ENCODE data around the gene R3HCC1L.

The R3HCC1L gene

DNA sequence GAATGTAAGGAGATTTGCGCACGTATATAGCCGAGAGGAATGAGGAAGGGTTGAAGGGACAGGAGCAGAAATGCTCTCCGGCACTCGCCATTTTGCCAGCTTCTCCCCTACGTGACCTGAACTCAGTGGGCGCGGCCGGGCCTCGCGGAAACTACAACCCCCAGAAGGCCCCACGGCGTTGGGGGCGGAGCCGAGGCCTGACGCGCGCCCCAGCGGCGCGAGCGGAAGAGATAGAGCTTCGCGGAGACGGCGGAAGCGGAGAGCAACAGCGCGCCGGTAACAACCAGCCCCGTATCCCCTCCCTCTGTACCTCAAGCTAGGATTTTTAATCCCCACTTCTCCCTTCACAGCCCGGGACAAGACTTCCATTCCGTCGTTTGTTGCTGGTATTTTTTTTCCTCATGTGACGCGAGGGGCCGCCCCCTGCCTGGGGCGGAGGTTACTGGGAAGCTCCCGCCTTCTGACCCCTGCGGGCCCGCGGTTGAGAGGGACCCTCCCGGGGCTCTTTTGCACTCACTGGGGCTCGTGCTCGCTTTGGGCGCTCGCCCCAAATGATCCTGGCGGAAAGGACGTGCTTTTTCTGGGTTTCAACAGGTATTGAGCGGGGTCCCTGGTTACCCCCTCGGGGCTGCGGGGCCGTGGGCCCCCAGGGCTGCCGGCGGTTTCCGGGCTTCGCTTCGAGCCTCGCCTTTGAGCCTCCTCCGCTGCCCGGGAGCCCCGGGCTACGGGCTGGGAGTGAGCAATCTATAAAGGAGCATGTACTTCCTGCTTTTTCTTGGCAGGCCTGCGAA is at the start of gene R3HCC1L:
Gene R3HCC1L, plus strand, starts transcription at position 227 of the 791 bp plus-strand sequence. CDS start 73,458 bp downstream, outside the sequence.
- H3K36me3 ChIP-seq (ENCODE audit: control insufficient read depth, insufficient read depth, low read length): no peaks in the 10 kb centered on the region
- no peak for TF ChIP-seq CTCF (IDR thresholded peaks at IDR 0.05; ENCODE audit: insufficient read depth, low read length, poor library complexity, severe bottlenecking)
- H3K4me3 ChIP-seq (replicated peaks; ENCODE audit: low read depth, low read length): peak within 1 kb of the TSS; percentile 89
- H3K27me3 ChIP-seq (replicated peaks; ENCODE audit: control insufficient read depth, insufficient read depth, low read length): no peaks in the 10 kb centered on the region
- peak; percentile 96 for DNase-seq (ENCODE audit: extremely low read depth, insufficient read length)

- DNase-seq (ENCODE audit: extremely low read depth, insufficient read length): no peak
- Histone ChIP-seq H3K27me3 (replicated peaks; ENCODE audit: control insufficient read depth, insufficient read depth, low read length) (peaks cover 3% of the 10 kb centered on the region), H3K36me3 (ENCODE audit: control insufficient read depth, insufficient read depth, low read length) (no peaks in the 10 kb centered on the region), H3K4me3 (replicated peaks; ENCODE audit: low read depth, low read length) (no peak overlapping the region)
- no peak for TF ChIP-seq CTCF (IDR thresholded peaks at IDR 0.05; ENCODE audit: insufficient read depth, low read length, poor library complexity, severe bottlenecking)
Measured at GRCh38 chr10:98085238-98085637, 49.2 kb upstream of the R3HCC1L start.

GRCh38 chr10:98086837-98087708 is 47.4 kb upstream of the R3HCC1L start:
- no peak for TF ChIP-seq CTCF (IDR thresholded peaks at IDR 0.05; ENCODE audit: insufficient read depth, low read length, poor library complexity, severe bottlenecking)
- no peak for DNase-seq (ENCODE audit: extremely low read depth, insufficient read length)
- Histone ChIP-seq H3K36me3 (ENCODE audit: control insufficient read depth, insufficient read depth, low read length) (no peaks in the 10 kb centered on the region), H3K27me3 (replicated peaks; ENCODE audit: control insufficient read depth, insufficient read depth, low read length) (no peaks in the 10 kb centered on the region; the same call in 1 of the 2 replicates), H3K4me3 (replicated peaks; ENCODE audit: low read depth, low read length) (no peak overlapping the region)

DNA sequence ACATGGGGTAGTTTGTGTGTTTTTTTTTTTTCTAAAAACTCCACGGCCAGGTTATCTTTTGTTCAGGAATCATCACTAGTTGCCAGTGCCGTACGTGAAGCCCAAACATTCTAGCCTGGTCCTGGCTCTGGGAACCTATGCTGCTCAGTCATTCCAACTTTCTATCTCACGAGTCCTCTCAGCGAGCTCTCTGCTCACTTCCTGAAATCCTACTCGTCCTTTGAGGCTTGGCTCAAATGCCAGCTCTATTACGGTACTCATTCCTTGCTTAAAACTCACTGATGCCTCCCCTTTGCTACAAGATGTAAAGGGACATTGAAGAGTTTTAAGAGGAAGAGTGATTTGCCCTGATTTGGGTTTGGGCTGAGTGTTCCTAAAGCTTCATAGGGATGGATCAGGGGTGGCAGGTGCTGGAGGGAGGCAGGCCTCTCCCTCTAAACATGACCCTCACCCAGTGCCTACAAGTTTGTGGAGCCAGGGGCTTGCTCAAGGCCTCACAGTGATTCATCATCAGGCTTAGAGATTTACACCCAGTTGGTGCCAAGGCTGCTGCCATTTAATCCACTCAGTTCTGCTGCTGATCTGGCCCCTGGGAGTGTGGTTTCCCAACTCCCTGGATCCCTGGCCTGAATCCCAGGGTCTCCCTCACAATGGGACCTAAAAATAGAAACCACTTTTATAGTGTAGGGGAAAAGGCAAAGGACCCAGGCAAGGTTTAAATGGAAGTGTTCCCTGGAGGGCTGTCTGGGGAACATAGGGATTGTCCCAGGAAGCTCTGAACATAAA is 46.1 kb upstream of the R3HCC1L start:
- H3K27me3 ChIP-seq (replicated peaks; ENCODE audit: control insufficient read depth, insufficient read depth, low read length): no peaks in the 10 kb centered on the region; the same call in 1 of the 2 replicates
- H3K36me3 ChIP-seq (ENCODE audit: control insufficient read depth, insufficient read depth, low read length): no peaks in the 10 kb centered on the region
- H3K4me3 ChIP-seq (replicated peaks; ENCODE audit: low read depth, low read length): no peak overlapping the region
- no peak for DNase-seq (ENCODE audit: extremely low read depth, insufficient read length)
- TF ChIP-seq CTCF (IDR thresholded peaks at IDR 0.05; ENCODE audit: insufficient read depth, low read length, poor library complexity, severe bottlenecking): no peak

DNA sequence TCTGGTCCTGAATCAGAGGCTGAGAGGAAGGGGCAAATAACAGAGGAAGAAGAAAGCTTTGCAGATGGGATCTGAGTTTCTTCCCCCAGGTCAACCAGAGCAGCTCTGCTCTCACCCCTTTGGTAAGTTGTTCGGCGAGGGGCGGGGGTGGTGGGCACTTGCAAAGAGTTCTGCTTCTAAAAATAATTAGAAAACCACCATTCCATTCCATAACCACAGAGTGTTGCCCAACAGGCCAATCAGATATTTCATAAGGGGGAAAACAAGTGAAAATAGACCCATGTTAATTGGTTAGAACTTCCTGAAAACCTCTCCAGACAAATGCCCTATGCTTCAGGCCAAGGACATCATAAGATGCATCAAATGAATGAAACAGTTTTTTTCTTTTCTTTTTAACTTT is 43.6 kb upstream of the R3HCC1L start:
- H3K4me3 ChIP-seq (replicated peaks; ENCODE audit: low read depth, low read length): no peak overlapping the region
- no peak for TF ChIP-seq CTCF (IDR thresholded peaks at IDR 0.05; ENCODE audit: insufficient read depth, low read length, poor library complexity, severe bottlenecking)
- H3K27me3 ChIP-seq (replicated peaks; ENCODE audit: control insufficient read depth, insufficient read depth, low read length): no peaks in the 10 kb centered on the region; the same call in 1 of the 2 replicates
- H3K36me3 ChIP-seq (ENCODE audit: control insufficient read depth, insufficient read depth, low read length): no peaks in the 10 kb centered on the region
- no peak for DNase-seq (ENCODE audit: extremely low read depth, insufficient read length)
